Measurements from ENCODE around the gene PTPRCAP. TPM values are rescaled to one million over a fixed set of nuclear protein-coding genes. Genes with fewer than 3 reads are reported as not detected.

The PTPRCAP gene
- total and polyA plus RNA-seq, 12 donors = 0.42 to 10.1 (median 1.0) TPM; not detected in 2

- intact Hi-C loops (cut with DNase I) = loop anchor here in 2 of 10 donors (5.0 to 10.0 kb wide), 2 partner anchors 76 to 113 kb away; partner anchors contain the start of genes CDK2AP2 (in 1 of the 2), PITPNM1 (in 1 of the 2) and TMEM134 (in 1 of the 2)
- Histone ChIP-seq H3K9me3 (no peaks in the 10 kb centered on the region), H3K27me3 (no peaks in the 10 kb centered on the region), H3K27ac (peak within 1 kb of the TSS; percentile 28 to 92 (median 86)), H3K4me1 (peaks cover 4 to 29% (median 21%) of the 10 kb centered on the region in 9 donors), H3K36me3 (peaks cover 0 to 24% (median 0%) of the 10 kb centered on the region in 9 donors), H3K4me3 (peak within 1 kb of the TSS; percentile 66 to 91 (median 81))
- peak; percentile 82 to 94 (median 88) for ATAC-seq
- WGBS, 2 donors = 0% methylated on average over 75 of the region's 75 CpGs
- DNase-seq = peak; percentile 95
- TF ChIP-seq CTCF (IDR thresholded peaks at IDR 0.05) = no peak
Measured at GRCh38 chr11:67391304-67392182, 45.9 kb downstream of the PTPRCAP start, which contains the start of gene RAD9A. Gene RAD9A, plus strand, starts transcription at chr11:67391986. Its CDS starts 59 bp downstream, at chr11:67392045.

GRCh38 chr11:67390947-67391303 lies 46.6 kb downstream of the PTPRCAP start:
- ATAC-seq = peak in 1 of 8 donors; percentile 1
- Histone ChIP-seq H3K4me3 (peak overlapping the region; percentile 66 to 91 (median 81)), H3K27me3 (no peaks in the 10 kb centered on the region), H3K9me3 (no peaks in the 10 kb centered on the region), H3K4me1 (peaks cover 4 to 27% (median 21%) of the 10 kb centered on the region in 9 donors), H3K36me3 (peaks cover 0 to 18% (median 0%) of the 10 kb centered on the region in 9 donors), H3K27ac (peak overlapping the region; percentile 2 to 92 (median 86))
- TF ChIP-seq CTCF (IDR thresholded peaks at IDR 0.05) = no peak
- WGBS, 2 donors = 10 to 11% methylated on average over 15 of the region's 15 CpGs
- intact Hi-C loops (cut with DNase I) = loop anchor here in 2 of 10 donors (5.0 to 10.0 kb wide), 2 partner anchors 76 to 114 kb away; partner anchors contain the start of genes CDK2AP2 (in 1 of the 2), PITPNM1 (in 1 of the 2) and TMEM134 (in 1 of the 2)
- no peak for DNase-seq

- no peak overlapping the region for H3K4me3 ChIP-seq
- no peak overlapping the region for H3K27ac ChIP-seq
- H3K9me3 ChIP-seq = no peaks in the 10 kb centered on the region
- DNase-seq (peak in 1 of 2 donors; percentile 50), ATAC-seq (peak in 1 of 8 donors; percentile 30)
- peaks cover 4 to 34% (median 21%) of the 10 kb centered on the region in 9 donors for H3K4me1 ChIP-seq
- intact Hi-C loops (cut with DNase I) = loop anchor here in 1 of 10 donors (10.0 kb wide), 2 partner anchors 75 to 125 kb away; partner anchors contain the start of gene GRK2
- peak; percentile 40 to 67 (median 53) for TF ChIP-seq CTCF (IDR thresholded peaks at IDR 0.05)
- 68 to 72% methylated on average over 6 of the region's 6 CpGs for WGBS, 2 donors
- no peaks in the 10 kb centered on the region for H3K27me3 ChIP-seq
- H3K36me3 ChIP-seq = peaks cover 0 to 11% (median 0%) of the 10 kb centered on the region in 9 donors
Measured at GRCh38 chr11:67389477-67389876, 48.0 kb downstream of the PTPRCAP start.

GRCh38 chr11:67387518-67387917 lies 50.0 kb downstream of the PTPRCAP start:
- Histone ChIP-seq H3K4me3 (no peak overlapping the region), H3K27ac (no peak overlapping the region), H3K9me3 (no peaks in the 10 kb centered on the region), H3K27me3 (no peaks in the 10 kb centered on the region), H3K36me3 (no peaks in the 10 kb centered on the region), H3K4me1 (peaks cover 2 to 31% (median 18%) of the 10 kb centered on the region in 9 donors)
- TF ChIP-seq CTCF (IDR thresholded peaks at IDR 0.05) = no peak
- DNase-seq (no peak), ATAC-seq (no peak)
- intact Hi-C loops (cut with DNase I) = loop anchor here in 1 of 10 donors (10.0 kb wide), 2 partner anchors 73 to 123 kb away; partner anchors contain the start of gene GRK2
- 62% methylated on average over 6 of the region's 6 CpGs for WGBS, 2 donors

Data from heart right ventricle (tissue), 16 donors.